HCT116 (cell line): Measurements from ENCODE around the gene HSPA2. TPM values are rescaled to one million over a fixed set of nuclear protein-coding genes. Genes with fewer than 3 reads are reported as not detected.

Experiments used
- ATAC-seq: fragments of 200-7000 bp; cut with Tn5 transposase; 2 replicates; pipeline ENCODE4 v1.9.1; 2020; ENCODE audit warnings: mild to moderate bottlenecking, moderate library complexity
- BruUV-seq: library from RNA; stranded (reverse); fragments of 400-500 nt; replicated peaks from 2 replicates; lab custom pipeline; 2021; lab: Mats Ljungman, UMichigan
- CTCF ChIA-PET: fragments of 300-600 bp; sonication (Branson Sonifier 250); formaldehyde crosslinking; loops from one replicate; lab custom pipeline; 2021; ENCODE audit warnings: antibody characterized with exemption; lab: Charles Lee
- POLR2A ChIA-PET: fragments of 300-600, 350-600 bp; sonication (Branson Sonifier 250); formaldehyde crosslinking; loops from one replicate; lab custom pipeline; 2021; ENCODE audit warnings: antibody characterized with exemption; lab: Charles Lee
- RAD21 ChIA-PET, 2 experiments: fragments of 300-600 bp; sonication (Branson Sonifier 250); formaldehyde crosslinking; loops; one replicate each; lab custom pipeline; 2023; ENCODE audit warnings: low total read pairs in 2 of 2; ENCODE audit not compliant: uncharacterized antibody in 2 of 2, unreplicated experiment in 2 of 2, low non-redundant PET in 1 of 2; lab: Charles Lee
- DNase-seq: peaks from one replicate; pipeline ENCODE4 v3.0.0-alpha.2; 2010; ENCODE audit warnings: low read depth, low spot score
- H2AFZ ChIP-seq: fragments of 200-600 bp; shearing (Covaris generic), sonication (generic); 2 replicates; pipeline ENCODE4 v1.6.1; 2017; ENCODE audit warnings: low read depth, mixed run types, mixed read lengths, antibody characterized with exemption, low read length; ENCODE audit not compliant: poor library complexity, severe bottlenecking
- H3K27ac ChIP-seq: 2 replicates; pipeline ENCODE4 v1.5.1; 2012; ENCODE audit warnings: low read depth, low read length
- H3K27me3 ChIP-seq: fragments of 200-600 bp; sonication (generic); 2 replicates; pipeline ENCODE4 v1.6.1; 2016; ENCODE audit warnings: mixed run types, low read length, mixed read lengths; ENCODE audit not compliant: insufficient read depth
- H3K36me3 ChIP-seq, 2 experiments: fragments of 200-500 bp in 1 of 2; fragments of 200-600 bp in 1 of 2; sonication (Bioruptor generic) in 1 of 2; sonication (generic) in 1 of 2; 2 replicates each; pipeline versions ENCODE4 v1.5.1 to v1.6.1; 2014 to 2016; ENCODE audit warnings: low read length in 2 of 2, inconsistent platforms in 1 of 2, mixed read lengths in 1 of 2, mixed run types in 1 of 2; ENCODE audit not compliant: insufficient read depth in 2 of 2, control insufficient read depth in 1 of 2
- H3K4me1 ChIP-seq, 2 experiments: fragments of 200-600 bp in 1 of 2; sonication (generic) in 1 of 2; 2 replicates each; pipeline versions ENCODE4 v1.5.1 to v1.6.1; 2012 to 2017; ENCODE audit warnings: low read length in 2 of 2, inconsistent platforms in 1 of 2, mild to moderate bottlenecking in 1 of 2, mixed read lengths in 1 of 2, mixed run types in 1 of 2, moderate library complexity in 1 of 2; ENCODE audit not compliant: insufficient read depth in 2 of 2, control insufficient read depth in 1 of 2
- H3K4me2 ChIP-seq: fragments of 200-600 bp; sonication (generic); 2 replicates; pipeline ENCODE4 v1.6.1; 2017; ENCODE audit warnings: mixed run types, low read length, mixed read lengths
- H3K4me3 ChIP-seq, 2 experiments: fragments of 200-600 bp in 1 of 2; sonication (generic) in 1 of 2; replicated peaks in 1 of 2; 2 replicates each; pipeline ENCODE4 v1.5.1; 2011 to 2016; ENCODE audit warnings: low read length in 2 of 2, control low read depth in 1 of 2, low read depth in 1 of 2, mild to moderate bottlenecking in 1 of 2, mixed read lengths in 1 of 2, mixed run types in 1 of 2
- H3K79me2 ChIP-seq: fragments of 200-600 bp; sonication (generic); 2 replicates; pipeline ENCODE4 v1.6.1; 2017; ENCODE audit warnings: mild to moderate bottlenecking, mixed run types, low read length, moderate library complexity, mixed read lengths; ENCODE audit not compliant: insufficient read depth
- H3K9ac ChIP-seq: fragments of 200-600 bp; sonication (generic); 2 replicates; pipeline ENCODE4 v1.6.1; 2016; ENCODE audit warnings: low read length, mixed read lengths
- H3K9me2 ChIP-seq: fragments of 200-600 bp; sonication (generic), shearing (Covaris generic); 2 replicates; pipeline ENCODE4 v1.6.1; 2017; ENCODE audit warnings: mixed run types, mild to moderate bottlenecking, moderate library complexity; ENCODE audit not compliant: insufficient read depth
- H3K9me3 ChIP-seq, 2 experiments: fragments of 200-500 bp in 1 of 2; fragments of 200-600 bp in 1 of 2; sonication (Bioruptor generic) in 1 of 2; sonication (generic) in 1 of 2; 2 replicates each; pipeline ENCODE4 v1.6.1; 2014 to 2017; ENCODE audit warnings: low read length in 2 of 2, mixed read lengths in 2 of 2, inconsistent platforms in 1 of 2, low read depth in 1 of 2, mild to moderate bottlenecking in 1 of 2, mixed run types in 1 of 2, moderate library complexity in 1 of 2; ENCODE audit not compliant: control insufficient read depth in 1 of 2, insufficient read depth in 1 of 2
- H4K20me1 ChIP-seq: fragments of 200-600 bp; sonication (generic), shearing (Covaris generic); 2 replicates; pipeline ENCODE4 v1.6.1; 2017; ENCODE audit warnings: mixed run types, mild to moderate bottlenecking, moderate library complexity; ENCODE audit not compliant: insufficient read depth
- ATF3 ChIP-seq: IDR thresholded peaks from 2 replicates; pipeline ENCODE4 v1.6.1; 2012
- CTCF ChIP-seq, 3 experiments: fragments of 200-600 bp in 1 of 3; sonication (generic) in 1 of 3; IDR thresholded peaks in 2 of 3; conservative IDR thresholded peaks in 1 of 3; 2 replicates each; pipeline ENCODE4 v1.5.1; 2012 to 2017; ENCODE audit warnings: low read depth in 2 of 3, low read length in 2 of 3, antibody characterized with exemption in 1 of 3, borderline replicate concordance in 1 of 3, control low read depth in 1 of 3, mild to moderate bottlenecking in 1 of 3, mixed read lengths in 1 of 3, mixed run types in 1 of 3, moderate library complexity in 1 of 3; ENCODE audit not compliant: insufficient read depth in 1 of 3
- EGR1 ChIP-seq: IDR thresholded peaks from 2 replicates; pipeline ENCODE4 v1.6.1; 2012; ENCODE audit warnings: low read depth
- ELF1 ChIP-seq: IDR thresholded peaks from 2 replicates; pipeline ENCODE4 v1.6.1; 2012; ENCODE audit warnings: low read depth, borderline replicate concordance
- EZH2phosphoT487 ChIP-seq: fragments of 200-600 bp; IDR thresholded peaks from 2 replicates; pipeline ENCODE4 v1.6.1; 2018; ENCODE audit warnings: antibody characterized with exemption, borderline replicate concordance
- JUND ChIP-seq: IDR thresholded peaks from 2 replicates; pipeline ENCODE4 v1.6.1; 2012
- MAX ChIP-seq: IDR thresholded peaks from 2 replicates; pipeline ENCODE4 v1.6.1; 2012
- POLR2A ChIP-seq: IDR thresholded peaks from 2 replicates; pipeline ENCODE4 v1.7.0; 2011; ENCODE audit warnings: borderline replicate concordance; ENCODE audit not compliant: insufficient read depth, insufficient read length; ENCODE audit errors: extremely low read depth
- RAD21 ChIP-seq: IDR thresholded peaks from 2 replicates; pipeline ENCODE4 v1.6.1; 2012; ENCODE audit warnings: low read depth, mild to moderate bottlenecking
- REST ChIP-seq: IDR thresholded peaks from 2 replicates; pipeline ENCODE4 v1.6.1; 2012; ENCODE audit warnings: low read depth
- SIN3A ChIP-seq: IDR thresholded peaks from 2 replicates; pipeline ENCODE4 v1.6.1; 2012; ENCODE audit warnings: low read depth
- SP1 ChIP-seq: IDR thresholded peaks from 2 replicates; pipeline ENCODE4 v1.6.1; 2012; ENCODE audit warnings: low read depth
- ZNF274 ChIP-seq: fragments of 200-500 bp; sonication (Bioruptor generic); IDR thresholded peaks from 2 replicates; pipeline ENCODE4 v1.6.1; 2014; ENCODE audit warnings: mild to moderate bottlenecking, low read depth, low read length, inconsistent platforms
- intact Hi-C: fragments of 100-400 bp; cut with micrococcal nuclease; formaldehyde crosslinking; loops from 2 replicates; pipeline ENCODE4 v1.10.0; 2022
- total RNA-seq: library from RNA; stranded (reverse); gene quantifications from one replicate; pipeline ENCODE4 v1.2.1, GENCODE V29; 2021; ENCODE audit not compliant: unreplicated experiment

The HSPA2 gene
- total RNA-seq, 1 experiment from 2014 or later: 2.5 TPM

GRCh38 chr14:64541972-64542835 lies 1.7 kb downstream of the HSPA2 start:
- no peak overlapping the region for H3K27ac ChIP-seq
- ChIA-PET CTCF (no interaction called here), POLR2A (interaction anchor here (1.3 kb wide), 1 partner anchor 16 kb away, joined by 3 read pairs; no protein-coding TSS in a partner anchor), RAD21 (no interaction called here)
- H3K4me1 ChIP-seq: peaks cover 3 to 23% of the 10 kb centered on the region in 2 experiments; a peak in 2 of 4 replicates
- H3K9me3 ChIP-seq: no peaks in the 10 kb centered on the region; a peak in 1 of 4 replicates
- no peaks in the 10 kb centered on the region for H4K20me1 ChIP-seq
- TF ChIP-seq EZH2phosphoT487: no peak
- TF ChIP-seq RAD21: no peak
- TF ChIP-seq MAX: no peak
- TF ChIP-seq JUND: no peak
- TF ChIP-seq SP1: no peak
- TF ChIP-seq SIN3A: no peak
- no peak for TF ChIP-seq POLR2A
- TF ChIP-seq CTCF (IDR thresholded peaks at IDR 0.05 in 2 of 3, conservative IDR thresholded peaks at IDR 0.05 in 1 of 3; ENCODE audit: borderline replicate concordance in 1 of 3, insufficient read depth in 1 of 3, low read depth in 2 of 3, low read length in 2 of 3): no peak
- no peak for TF ChIP-seq REST
- TF ChIP-seq ATF3: no peak
- no peak for TF ChIP-seq ZNF274
- TF ChIP-seq EGR1: no peak
- TF ChIP-seq ELF1: no peak
- H3K9ac ChIP-seq: no peak overlapping the region
- H3K27me3 ChIP-seq: no peaks in the 10 kb centered on the region
- no peak overlapping the region for H3K4me2 ChIP-seq
- intact Hi-C loops: loop anchor here (10.0 kb wide), 1 partner anchor 93 kb away; no protein-coding TSS in a partner anchor
- no peaks in the 10 kb centered on the region for H3K36me3 ChIP-seq
- H3K4me3 ChIP-seq: no peak overlapping the region
- BruUV-seq: TSS peak; percentile 64
- H3K79me2 ChIP-seq: no peaks in the 10 kb centered on the region
- ATAC-seq (no peak), DNase-seq (no peak)
- no peak overlapping the region for H2AFZ ChIP-seq
- H3K9me2 ChIP-seq: no peaks in the 10 kb centered on the region
